ENCODE results near the gene GALNT2.

GALNT2 gene

DNA sequence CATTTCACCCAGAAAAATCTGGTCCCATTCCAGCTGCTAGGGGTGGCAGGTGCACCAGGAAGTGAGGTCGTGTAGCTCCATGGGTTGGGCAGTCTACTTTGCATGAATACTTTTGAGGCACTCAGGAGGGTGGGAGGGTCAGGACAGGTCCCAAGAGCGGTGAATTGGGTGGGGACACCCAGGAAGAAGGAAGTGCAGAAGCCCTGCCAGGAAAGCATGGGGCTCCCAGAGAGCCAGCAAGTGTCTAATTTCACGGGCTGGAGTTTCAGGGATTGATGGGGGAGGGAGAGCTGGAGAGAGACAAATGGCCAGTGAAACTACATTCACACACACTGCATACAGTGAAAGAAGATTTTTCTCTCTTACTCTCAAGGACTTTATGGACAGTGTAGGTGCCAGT lies 137.8 kb downstream of the GALNT2 start:
- DNase-seq (ENCODE audit: low read depth in 2 of 3, low spot score in 1 of 3): no peak

DNA sequence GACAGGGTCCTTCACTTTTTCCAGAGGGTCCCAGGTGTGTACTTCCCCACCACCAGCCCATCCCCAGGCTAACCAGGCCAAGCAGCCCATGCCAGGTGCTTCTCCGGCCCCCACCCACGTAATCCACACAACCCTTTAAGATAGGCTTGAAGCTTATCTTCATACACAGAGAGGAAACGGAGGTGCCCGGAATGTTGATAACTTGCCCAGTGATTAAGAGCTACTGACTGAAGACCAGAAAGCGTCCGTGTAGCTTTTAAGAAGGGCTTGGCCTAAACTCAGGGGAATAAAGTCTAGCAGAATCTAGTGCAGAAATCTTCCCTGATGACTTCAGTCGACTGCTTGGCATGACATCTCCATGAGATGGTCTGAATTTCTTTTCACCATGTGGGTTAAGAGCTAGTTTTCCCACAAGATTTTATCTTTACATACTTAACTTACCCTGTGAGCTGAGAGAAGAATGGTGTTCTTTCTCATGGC lies 138.7 kb downstream of the GALNT2 start:
- no peak for DNase-seq (ENCODE audit: low read depth in 2 of 3, low spot score in 1 of 3)

DNA sequence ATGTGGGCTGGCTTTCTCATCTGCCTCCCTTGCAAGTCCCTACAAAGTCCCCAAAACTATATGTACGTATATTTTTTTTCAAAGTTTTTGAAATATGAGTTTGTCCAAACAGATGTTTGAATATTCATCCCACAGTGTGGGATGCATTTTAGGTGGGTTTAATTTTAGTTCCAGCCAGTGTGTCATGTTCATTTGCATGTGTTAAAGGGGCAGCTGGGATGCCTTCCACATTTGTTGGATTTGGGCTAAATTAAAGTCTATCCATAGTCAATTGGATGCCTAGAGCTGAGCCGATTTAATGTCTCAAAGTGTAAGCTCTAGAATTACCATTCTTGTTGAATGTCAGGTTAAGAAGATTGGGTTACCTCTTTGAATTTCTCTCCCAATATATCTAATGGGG lies 139.2 kb downstream of the GALNT2 start:
- no peak for DNase-seq (ENCODE audit: low read depth in 2 of 3, low spot score in 1 of 3)

DNA sequence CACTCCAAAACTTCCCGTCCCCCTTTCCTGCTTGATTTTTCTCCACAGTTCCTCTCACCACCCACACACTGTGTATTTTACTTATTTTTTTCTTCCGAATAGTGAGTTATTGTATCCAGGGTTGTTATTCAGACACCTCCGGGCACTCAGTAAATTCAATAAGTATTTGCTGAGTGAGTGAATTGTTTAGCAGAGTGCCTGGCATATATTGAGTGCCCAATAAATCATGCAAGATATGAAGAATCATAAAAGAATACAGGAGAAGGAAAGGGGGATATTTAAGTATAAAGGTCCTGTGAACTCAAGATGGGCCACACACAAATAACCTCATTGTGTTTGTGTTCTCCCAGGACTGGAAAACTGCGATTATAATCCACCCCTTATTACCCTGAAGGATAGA lies 139.9 kb downstream of the GALNT2 start:
- no peak for DNase-seq (ENCODE audit: low read depth in 2 of 3, low spot score in 1 of 3)

DNA sequence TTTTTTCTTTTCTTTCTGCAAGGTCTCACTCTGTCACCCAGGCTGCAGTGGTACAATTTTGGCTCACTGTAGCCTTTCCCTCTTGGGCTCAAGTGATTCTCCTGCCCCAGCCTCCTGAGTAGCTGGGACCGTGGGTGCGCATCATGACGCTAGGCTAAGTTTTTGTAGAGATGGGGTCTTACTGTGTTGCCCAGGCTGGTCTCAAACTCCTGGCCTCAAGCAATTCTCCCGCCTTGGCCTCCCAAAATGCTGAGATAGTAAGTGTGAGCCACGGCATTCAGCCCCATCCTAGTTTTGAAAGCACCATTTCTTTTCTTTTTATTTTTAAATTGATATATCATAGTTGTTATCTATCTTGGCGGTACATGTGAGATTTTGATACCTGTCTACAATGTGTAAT lies 140.6 kb downstream of the GALNT2 start:
- no peak for DNase-seq (ENCODE audit: low read depth in 2 of 3, low spot score in 1 of 3)

DNA sequence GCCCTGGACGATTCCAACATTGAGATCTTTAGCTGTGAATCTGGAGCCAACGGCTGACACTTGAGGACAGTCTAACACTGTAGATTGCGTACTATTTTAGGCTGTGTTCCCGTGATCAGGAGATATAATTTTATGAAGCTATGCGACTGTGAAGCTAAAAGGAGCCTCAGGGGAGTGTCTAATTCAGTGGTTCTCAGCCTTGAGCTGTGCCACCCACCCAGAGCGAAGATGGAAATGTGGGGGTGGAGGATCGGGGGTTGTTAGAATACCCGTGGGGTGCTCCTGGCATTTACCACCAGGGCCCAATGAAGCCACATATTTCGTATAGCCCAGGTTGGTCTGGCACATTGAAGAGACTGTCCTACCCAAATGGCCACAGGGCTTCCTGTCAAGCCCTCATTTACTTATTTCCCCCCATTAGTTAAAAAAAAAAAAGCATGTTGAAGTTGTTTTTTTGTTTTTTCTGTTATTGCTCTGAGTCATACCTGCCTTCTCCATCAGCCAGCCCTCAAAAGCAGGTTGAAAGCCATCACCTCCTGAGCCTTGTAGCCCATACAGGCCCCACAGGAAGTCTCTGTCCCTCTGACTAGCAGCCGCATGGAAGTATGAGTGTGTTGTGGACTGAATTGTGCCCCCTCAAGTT lies 141.7 kb downstream of the GALNT2 start:
- peak in 2 of 3 donors; percentile 31 to 38 for DNase-seq (ENCODE audit: low read depth in 2 of 3, low spot score in 1 of 3)

DNA sequence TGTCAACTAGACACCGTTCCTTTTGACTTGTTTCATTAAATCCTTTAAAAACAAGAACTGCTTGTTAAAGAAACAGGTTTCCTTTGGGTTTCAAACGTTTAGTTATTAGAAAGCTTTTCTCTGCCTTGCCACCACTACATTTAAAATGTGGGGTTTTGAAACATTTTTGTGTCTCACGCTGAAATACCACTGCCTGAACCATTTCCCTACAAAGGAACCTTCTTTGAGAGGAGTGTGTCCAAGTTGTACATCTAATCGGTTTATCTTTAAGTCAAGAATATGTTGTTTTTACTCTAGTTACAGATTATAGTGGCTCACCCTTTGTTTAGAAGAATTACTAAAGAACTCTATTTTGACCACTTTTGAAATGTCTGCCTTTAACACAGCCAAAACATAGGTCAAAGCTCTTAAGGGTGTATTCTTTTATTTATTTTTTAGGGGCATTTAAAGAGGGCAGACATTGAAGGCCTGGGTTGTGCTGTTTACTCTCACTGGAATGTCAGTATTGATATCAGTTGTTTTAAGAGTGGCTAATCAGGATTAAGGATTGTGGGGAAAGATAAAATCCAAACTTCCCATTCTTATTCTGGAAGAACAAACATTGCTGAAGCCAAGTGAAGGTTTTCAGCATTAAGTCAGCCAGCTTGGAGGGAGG lies 143.4 kb downstream of the GALNT2 start:
- DNase-seq (ENCODE audit: low read depth in 2 of 3, low spot score in 1 of 3): no peak

DNA sequence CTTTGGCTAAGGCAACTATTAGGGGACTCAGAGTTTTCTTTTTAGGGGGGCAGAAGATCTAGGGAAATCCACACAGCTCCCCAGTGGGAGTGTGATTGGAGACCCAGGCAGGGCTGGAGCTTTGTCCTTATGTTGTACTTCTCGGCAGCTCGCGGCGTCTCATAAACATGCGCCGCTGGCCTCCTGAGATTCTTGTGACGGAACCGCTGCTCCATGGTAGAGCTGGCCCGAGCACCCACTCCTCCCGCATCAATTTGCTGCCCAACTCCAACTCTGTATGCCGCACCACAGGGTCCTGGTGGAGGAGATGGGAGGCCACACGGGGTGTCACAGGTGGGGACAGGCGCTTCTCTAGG lies 143.9 kb downstream of the GALNT2 start:
- no peak for DNase-seq (ENCODE audit: low read depth in 2 of 3, low spot score in 1 of 3)

DNA sequence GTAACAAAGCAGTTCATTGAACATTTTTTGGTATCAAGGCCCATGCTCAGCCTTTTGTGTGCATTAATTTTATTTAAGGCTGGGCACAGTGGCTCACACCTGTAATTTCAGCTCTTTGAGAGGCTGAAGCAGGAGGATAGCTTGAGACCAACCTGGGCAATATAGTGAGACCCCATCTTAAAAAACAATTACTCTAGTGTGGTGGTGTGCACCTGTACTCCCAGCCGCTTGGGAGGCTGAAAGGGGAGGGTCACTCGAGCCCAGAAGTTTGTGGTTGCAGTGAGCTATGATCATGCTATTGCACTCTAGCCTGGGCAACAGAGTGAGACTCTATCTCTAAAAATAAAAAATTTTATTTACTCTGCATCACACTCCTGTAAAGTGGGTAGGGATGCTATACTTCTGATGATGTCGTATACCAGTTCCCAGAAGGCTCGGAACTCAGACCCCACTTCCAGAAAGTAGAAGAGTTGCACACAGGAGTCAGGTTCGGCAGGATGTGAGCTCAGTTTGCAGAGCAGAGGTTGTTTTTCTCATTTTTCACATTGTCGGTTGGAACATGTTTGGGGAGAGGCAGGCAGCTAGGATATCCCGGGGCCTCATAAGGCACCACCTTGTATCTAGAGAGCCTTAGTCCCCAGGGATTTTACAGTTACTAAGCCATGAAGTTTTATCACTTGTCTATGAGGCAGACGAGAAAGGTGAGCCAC lies 144.6 kb downstream of the GALNT2 start:
- DNase-seq (ENCODE audit: low read depth in 2 of 3, low spot score in 1 of 3): no peak

DNA sequence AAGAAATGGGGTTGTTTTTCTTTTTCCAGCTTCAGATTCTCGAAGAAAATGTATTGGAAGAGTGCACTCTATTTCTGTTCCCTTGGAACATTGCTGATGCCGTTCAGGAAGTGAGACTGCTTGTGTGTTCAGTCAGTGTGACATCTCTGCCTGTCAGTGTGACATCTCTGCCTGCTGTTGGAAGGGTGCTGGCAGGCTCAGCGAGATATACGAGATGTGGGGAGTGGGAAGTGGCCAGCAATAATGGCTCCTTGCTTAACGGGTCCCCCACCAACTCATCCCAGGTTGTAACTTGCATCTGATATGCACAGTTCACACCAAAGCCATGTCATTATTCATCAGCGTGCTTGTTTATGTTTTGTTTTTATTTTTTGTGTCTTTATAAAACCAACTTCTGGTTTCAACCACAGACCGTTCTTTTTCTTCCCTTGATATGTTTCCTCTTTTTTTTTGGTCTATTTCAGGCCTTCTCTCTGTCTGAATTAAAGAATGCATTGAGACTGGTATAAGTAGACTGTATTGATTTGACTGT lies 145.4 kb downstream of the GALNT2 start:
- DNase-seq (ENCODE audit: low read depth in 2 of 3, low spot score in 1 of 3): no peak

DNA sequence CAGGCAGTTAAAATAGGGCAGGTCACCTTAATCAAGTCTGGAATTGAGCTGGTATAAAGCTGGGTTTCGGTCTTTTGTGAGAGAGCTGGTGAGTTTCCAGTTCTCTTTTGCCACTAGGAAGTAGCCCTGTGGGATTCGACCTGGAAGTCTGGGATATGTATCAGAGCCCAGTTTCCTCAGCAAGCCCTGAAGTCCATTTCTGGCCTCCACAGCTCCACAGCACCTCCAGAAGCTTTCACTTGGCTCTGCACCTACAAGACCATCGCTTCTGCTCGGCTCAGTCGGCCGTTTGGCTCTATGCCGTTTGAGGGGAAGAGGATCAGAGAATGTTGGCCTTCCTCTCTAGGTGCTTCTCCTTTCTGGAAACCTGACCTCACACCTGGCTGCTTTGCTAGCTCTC lies 148.0 kb downstream of the GALNT2 start:
- DNase-seq (ENCODE audit: low read depth in 2 of 3, low spot score in 1 of 3): no peak

DNA sequence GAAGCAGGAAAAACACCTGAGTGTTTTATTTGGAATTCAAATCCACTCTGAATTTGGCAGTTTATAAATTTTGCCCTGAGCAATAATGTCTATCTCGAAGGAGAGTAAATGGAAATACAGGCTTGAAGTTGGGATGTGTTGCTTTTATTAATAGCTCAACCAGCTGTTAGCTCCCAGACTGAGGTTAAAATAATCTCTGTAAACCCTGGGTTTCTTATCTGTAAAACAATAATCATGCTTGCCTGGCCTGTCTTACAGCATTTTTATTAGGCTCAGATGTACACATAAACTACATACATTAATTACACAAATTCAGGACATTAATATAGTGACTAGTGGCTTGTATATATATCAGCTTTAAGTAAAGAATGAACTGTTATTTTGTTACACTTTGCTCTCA lies 148.5 kb downstream of the GALNT2 start:
- no peak for DNase-seq (ENCODE audit: low read depth in 2 of 3, low spot score in 1 of 3)

DNA sequence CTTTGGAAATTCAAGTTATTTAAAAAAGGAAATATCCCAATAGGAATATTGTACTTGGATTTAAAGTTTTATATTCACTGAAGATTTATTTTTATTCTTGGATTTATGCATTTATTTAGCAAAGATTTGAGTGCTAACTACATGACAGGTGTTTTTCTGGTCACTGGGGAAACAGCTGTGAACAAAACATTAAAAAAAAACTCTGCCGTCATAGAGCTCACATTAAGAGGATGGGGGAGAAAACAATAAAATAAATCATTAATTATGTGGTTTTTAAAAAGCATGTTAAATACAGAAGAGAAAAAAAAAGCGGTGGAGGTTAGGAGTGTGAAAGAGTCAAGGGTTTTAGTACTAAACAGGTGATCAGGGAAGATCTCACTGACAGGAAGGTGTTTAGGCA lies 149.9 kb downstream of the GALNT2 start:
- no peak for DNase-seq (ENCODE audit: low read depth in 2 of 3, low spot score in 1 of 3)

DNA sequence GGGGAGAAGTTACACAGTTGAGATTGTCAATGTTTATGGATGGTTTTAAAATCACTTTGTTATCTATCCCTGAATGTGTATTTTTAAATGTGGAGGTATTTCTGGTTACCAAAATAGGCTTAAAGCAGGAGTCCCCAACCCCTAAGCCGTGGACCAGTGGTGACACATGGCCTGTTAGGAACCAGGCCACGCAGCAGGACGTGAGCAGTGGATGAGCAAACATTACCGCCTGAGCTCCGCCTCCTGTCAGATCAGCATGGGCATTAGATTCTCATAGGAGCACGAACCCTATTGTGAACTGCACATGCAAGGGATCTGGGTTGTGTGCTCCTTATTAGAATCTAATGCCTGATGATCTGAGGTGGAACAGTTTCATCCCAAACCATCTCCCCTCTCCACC lies 151.6 kb downstream of the GALNT2 start:
- DNase-seq (ENCODE audit: low read depth in 2 of 3, low spot score in 1 of 3): no peak

DNA sequence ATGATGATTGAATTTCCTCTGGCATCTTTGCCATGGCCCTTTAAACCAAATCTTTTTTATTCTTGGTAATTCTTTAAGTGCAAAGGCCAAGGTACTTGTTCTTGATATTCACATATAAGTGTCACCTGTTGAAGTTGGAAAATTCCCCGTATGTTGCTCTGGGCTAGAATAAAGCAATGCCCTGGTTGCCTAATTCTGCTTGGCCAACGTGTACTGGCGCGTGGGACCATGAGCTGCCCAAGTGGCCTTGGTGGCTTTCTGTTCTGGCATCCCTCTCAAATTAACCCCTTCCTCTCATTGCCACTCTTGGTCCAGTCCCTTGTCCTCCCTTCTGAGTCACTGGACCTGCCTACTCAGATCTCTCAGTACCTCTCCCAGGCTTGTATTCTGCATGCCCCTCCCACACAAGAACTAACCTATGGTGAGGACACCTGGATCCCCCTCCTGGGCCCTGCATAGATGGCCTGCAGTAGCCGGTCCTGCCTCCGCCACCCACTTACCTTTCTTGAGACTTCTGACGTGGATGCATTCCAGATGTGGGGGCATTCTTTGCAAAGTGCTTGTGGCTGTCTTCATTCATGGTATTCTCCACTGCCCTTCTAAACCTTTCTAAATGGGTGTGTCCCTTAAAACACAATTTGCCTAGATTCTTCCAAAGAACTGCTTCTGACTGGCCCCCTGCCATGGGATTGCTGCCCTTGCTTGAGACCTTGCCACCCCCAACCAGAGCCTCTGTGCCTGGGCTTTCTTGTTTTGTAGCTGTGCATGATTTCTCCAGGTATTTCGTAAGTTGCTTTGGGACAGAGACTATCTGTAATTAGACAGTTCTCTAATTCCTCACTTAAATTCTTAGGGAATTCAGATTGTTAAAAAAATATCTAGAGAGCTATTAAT lies 152.4 kb downstream of the GALNT2 start:
- no peak for DNase-seq (ENCODE audit: low read depth in 2 of 3, low spot score in 1 of 3)

DNA sequence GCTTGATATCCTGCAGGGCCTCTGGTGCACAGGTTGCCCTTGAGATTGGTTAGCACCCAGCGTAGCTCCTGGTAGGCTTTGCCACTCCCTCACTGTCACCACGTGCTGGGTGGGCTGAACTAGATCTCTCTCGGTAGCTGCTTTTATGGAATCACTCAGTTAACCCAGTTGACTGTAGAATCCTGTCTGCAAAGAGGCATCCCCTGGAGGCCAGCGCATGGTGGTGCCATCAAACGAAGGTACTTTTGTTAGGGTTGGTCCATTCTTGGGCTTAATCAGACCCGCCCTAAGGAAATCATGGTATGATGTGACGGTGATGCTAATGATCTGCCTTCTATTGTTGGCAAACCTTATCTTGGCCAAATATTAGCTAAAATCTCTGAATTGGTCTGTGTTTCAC lies 153.4 kb downstream of the GALNT2 start:
- DNase-seq (ENCODE audit: low read depth in 2 of 3, low spot score in 1 of 3): no peak

DNA sequence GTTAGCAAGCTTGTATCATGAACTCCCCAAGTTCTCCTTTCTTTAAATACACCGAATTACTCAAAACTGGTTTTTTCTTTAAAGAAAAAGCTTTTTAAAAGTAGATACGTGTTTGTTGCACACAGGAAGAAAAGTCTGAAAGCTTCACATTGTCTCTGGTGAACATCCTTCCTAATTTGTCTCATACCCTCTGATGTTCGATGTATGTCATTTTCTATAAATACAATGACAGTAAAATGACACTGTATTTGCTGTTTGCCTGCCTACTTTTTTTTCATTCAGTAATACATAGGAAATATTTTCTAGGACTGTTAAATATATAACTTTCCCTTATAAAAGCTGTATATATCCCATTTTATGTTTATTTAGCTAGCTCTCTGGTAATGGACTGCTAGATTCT lies 153.9 kb downstream of the GALNT2 start:
- no peak for DNase-seq (ENCODE audit: low read depth in 2 of 3, low spot score in 1 of 3)

DNA sequence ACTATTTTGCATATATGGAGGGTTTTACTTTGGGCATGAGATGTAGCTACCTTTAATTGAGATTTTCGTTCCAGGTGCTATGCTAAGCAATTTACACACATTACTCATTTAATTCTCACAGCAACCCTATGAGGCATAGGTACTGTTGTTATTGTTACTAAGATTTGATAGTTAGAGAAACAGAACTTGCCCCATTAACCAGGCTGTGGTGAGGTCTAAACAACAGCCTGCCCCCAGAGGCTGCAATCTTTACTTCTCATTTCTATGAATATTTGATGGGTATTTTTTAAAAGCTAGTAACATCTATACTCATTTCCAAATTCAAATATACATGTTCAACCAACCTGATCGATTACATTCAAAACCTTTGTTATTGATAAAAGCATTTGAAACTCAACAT lies 155.6 kb downstream of the GALNT2 start:
- DNase-seq (ENCODE audit: low read depth in 2 of 3, low spot score in 1 of 3): no peak

DNA sequence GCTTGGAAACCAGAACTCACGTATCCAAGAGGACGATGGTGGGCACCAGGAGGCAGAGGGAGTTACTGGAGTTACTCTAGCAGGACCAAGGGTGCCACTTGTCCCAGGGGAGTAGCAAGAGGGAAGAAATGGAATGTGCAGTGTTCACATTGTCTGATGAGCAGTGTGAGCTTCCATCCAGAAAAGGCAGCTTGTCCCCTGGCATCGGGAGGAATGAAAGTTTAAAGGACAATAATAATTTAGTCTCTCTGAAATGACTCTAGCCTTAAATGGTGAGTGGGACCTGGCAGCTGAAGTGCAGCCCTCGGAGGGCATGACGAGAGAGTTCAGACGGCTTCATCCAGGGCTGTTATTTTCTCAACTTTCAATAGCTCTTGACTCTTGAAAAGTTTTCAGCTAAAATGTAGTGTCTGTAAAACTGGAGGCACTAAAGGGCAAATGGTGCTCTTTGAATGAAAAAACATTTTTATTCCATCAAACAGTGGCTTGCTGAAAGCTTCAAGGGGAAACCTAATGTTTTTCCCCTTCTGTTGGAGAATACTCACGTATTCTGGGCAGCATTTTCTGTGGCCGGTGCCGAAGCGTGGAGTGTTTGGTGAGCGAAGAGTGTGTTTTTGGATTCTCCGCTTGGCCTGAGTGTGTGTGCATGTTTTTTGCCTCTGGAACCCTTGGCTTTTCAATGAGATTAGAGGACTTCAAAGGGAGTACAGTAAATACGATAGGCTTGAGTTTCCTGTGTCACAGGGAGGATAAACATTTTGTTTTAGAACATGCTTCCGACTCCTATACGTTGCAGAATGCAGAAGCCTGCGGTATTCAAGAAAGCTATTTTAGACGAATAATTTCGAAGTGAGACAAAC lies 157.3 kb downstream of the GALNT2 start:
- no peak for DNase-seq (ENCODE audit: low read depth in 2 of 3, low spot score in 1 of 3)
